ENCODE data around the gene ZNF304.

DNA sequence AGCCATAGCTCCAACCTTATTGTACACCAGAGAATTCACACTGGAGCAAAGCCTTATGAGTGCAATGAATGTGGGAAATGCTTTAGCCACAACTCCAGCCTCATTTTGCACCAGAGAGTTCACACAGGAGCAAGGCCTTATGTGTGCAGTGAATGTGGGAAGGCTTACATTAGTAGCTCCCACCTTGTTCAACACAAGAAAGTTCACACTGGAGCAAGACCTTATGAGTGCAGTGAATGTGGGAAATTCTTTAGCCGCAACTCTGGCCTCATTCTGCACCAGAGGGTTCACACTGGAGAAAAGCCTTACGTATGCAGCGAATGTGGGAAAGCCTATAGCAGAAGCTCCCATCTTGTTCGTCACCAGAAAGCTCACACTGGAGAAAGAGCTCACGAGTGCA is 6.3 kb downstream of the ZNF304 start:
- TF ChIP-seq CTCF (IDR thresholded peaks at IDR 0.05) (no peak), POLR2A (IDR thresholded peaks at IDR 0.05) (no peak)
